WTC11 (cell line): Measurements from ENCODE around the gene NFIA. TPM values are rescaled to one million over a fixed set of nuclear protein-coding genes. Genes with fewer than 3 reads are reported as not detected.

ENCODE experiments used
- ATAC-seq: fragments of 200-7000 bp; cut with Tn5 transposase; 2 replicates; pipeline ENCODE4 v1.10.0; 2021; ENCODE audit warnings: mild to moderate bottlenecking, moderate library complexity
- CTCF ChIA-PET: fragments of 300-600 bp; sonication (Branson Sonifier 250); formaldehyde crosslinking; loops from one replicate; lab custom pipeline; 2021; ENCODE audit warnings: antibody characterized with exemption; lab: Charles Lee
- POLR2A ChIA-PET: fragments of 350-600 bp; sonication (Branson Sonifier 250); formaldehyde crosslinking; loops from one replicate; lab custom pipeline; 2021; ENCODE audit warnings: antibody characterized with exemption; lab: Charles Lee
- DNase-seq: peaks from one replicate; pipeline ENCODE4 v3.0.0; 2021; ENCODE audit warnings: low spot score
- H3K27ac Mint-ChIP-seq: 2 replicates; pipeline ENCODE4 v1.8.0; 2021; ENCODE audit warnings: mixed read lengths
- H3K27me3 Mint-ChIP-seq: 2 replicates; pipeline ENCODE4 v1.8.0; 2021; ENCODE audit warnings: low read depth, mild to moderate bottlenecking, moderate library complexity, mixed read lengths
- H3K36me3 Mint-ChIP-seq: 2 replicates; pipeline ENCODE4 v1.8.0; 2021; ENCODE audit warnings: mixed read lengths
- H3K4me1 Mint-ChIP-seq: 2 replicates; pipeline ENCODE4 v1.8.0; 2022; ENCODE audit warnings: mixed read lengths
- H3K4me3 Mint-ChIP-seq: 2 replicates; pipeline ENCODE4 v1.8.0; 2021; ENCODE audit warnings: mild to moderate bottlenecking, moderate library complexity, mixed read lengths
- H3K9me3 Mint-ChIP-seq: 2 replicates; pipeline ENCODE4 v1.8.0; 2021; ENCODE audit warnings: mixed read lengths
- ATF6 ChIP-seq: sonication (generic); formaldehyde crosslinking; IDR thresholded peaks from 2 replicates; pipeline ENCODE4 v1.8.1; 2023; ENCODE audit warnings: mild to moderate bottlenecking, missing genetic modification reagents
- CREB1 ChIP-seq: sonication (generic); formaldehyde crosslinking; IDR thresholded peaks from 2 replicates; pipeline ENCODE4 v1.8.0; 2023; ENCODE audit warnings: mild to moderate bottlenecking, missing genetic modification reagents
- CREM ChIP-seq: sonication (generic); formaldehyde crosslinking; IDR thresholded peaks from 2 replicates; pipeline ENCODE4 v1.8.1; 2022; ENCODE audit warnings: mild to moderate bottlenecking, missing genetic modification reagents, moderate library complexity
- E2F1 ChIP-seq: sonication (generic); formaldehyde crosslinking; IDR thresholded peaks from 2 replicates; pipeline ENCODE4 v1.8.0; 2022; ENCODE audit warnings: mild to moderate bottlenecking, missing genetic modification reagents
- FOXJ3 ChIP-seq: sonication (generic); formaldehyde crosslinking; IDR thresholded peaks from 2 replicates; pipeline ENCODE4 v1.9.0; 2021; ENCODE audit warnings: missing genetic modification reagents, mild to moderate bottlenecking, borderline replicate concordance
- HMGXB4 ChIP-seq: sonication (generic); formaldehyde crosslinking; IDR thresholded peaks from 2 replicates; pipeline ENCODE4 v1.8.1; 2023; ENCODE audit warnings: mild to moderate bottlenecking, moderate library complexity, missing genetic modification reagents
- JAZF1 ChIP-seq: fragments of 250-450 bp; sonication (Bioruptor Pico); IDR thresholded peaks from 2 replicates; pipeline ENCODE4 v1.9.0; 2021; ENCODE audit warnings: moderate library complexity, mild to moderate bottlenecking, inconsistent platforms
- NR3C1 ChIP-seq: sonication (generic); formaldehyde crosslinking; conservative IDR thresholded peaks from 2 replicates; pipeline ENCODE4 v1.8.1; 2023; ENCODE audit warnings: low read depth, mild to moderate bottlenecking, missing genetic modification reagents
- PREB ChIP-seq: sonication (generic); formaldehyde crosslinking; IDR thresholded peaks from 2 replicates; pipeline ENCODE4 v1.8.1; 2022; ENCODE audit warnings: mild to moderate bottlenecking, missing genetic modification reagents, moderate library complexity, borderline replicate concordance
- ZBTB21 ChIP-seq: sonication (generic); formaldehyde crosslinking; IDR thresholded peaks from 2 replicates; pipeline ENCODE4 v1.8.1; 2023; ENCODE audit warnings: mild to moderate bottlenecking, missing genetic modification reagents, borderline replicate concordance
- ZNF138 ChIP-seq: sonication (generic); formaldehyde crosslinking; conservative IDR thresholded peaks from 2 replicates; pipeline ENCODE4 v1.8.1; 2022; ENCODE audit warnings: mild to moderate bottlenecking, moderate library complexity, missing genetic modification reagents
- ZNF263 ChIP-seq: sonication (generic); formaldehyde crosslinking; IDR thresholded peaks from 2 replicates; pipeline ENCODE4 v1.8.1; 2022; ENCODE audit warnings: low read depth, mild to moderate bottlenecking, moderate library complexity, missing genetic modification reagents
- ZNF396 ChIP-seq: fragments of 250-450 bp; sonication (Bioruptor Pico); IDR thresholded peaks from 2 replicates; pipeline ENCODE4 v1.8.0; 2021; ENCODE audit warnings: mild to moderate bottlenecking, moderate library complexity, borderline replicate concordance
- total RNA-seq: library from RNA; stranded (reverse); gene quantifications from 3 replicates; pipeline ENCODE4 v1.2.3, GENCODE V29; 2021
- TF ChIP-seq, protein P1 (sequence below): sonication (generic); formaldehyde crosslinking; conservative IDR thresholded peaks from 2 replicates; pipeline ENCODE4 v1.8.1; 2023; ENCODE audit warnings: mild to moderate bottlenecking, low read depth, missing genetic modification reagents, moderate library complexity
- TF ChIP-seq, protein P2 (sequence below): fragments of 250-450 bp; sonication (Bioruptor Pico); IDR thresholded peaks from 2 replicates; pipeline ENCODE4 v1.9.0; 2021; ENCODE audit warnings: moderate library complexity, mild to moderate bottlenecking, inconsistent platforms, borderline replicate concordance

Gene NFIA
- total RNA-seq, 1 experiment from 2014 or later = 16.7 TPM

GRCh38 chr1:61368366-61368765, 286.0 kb downstream of the NFIA start (continued):
- TF ChIP-seq CREM (CRISPR knock-in tag) = no peak
- TF ChIP-seq ZBTB21 (CRISPR knock-in tag) = no peak

GRCh38 chr1:61368876-61369275, 286.5 kb downstream of the NFIA start:
- CTCF ChIA-PET = no interaction called here
- DNase-seq = no peak
- ATAC-seq = no peak

DNA sequence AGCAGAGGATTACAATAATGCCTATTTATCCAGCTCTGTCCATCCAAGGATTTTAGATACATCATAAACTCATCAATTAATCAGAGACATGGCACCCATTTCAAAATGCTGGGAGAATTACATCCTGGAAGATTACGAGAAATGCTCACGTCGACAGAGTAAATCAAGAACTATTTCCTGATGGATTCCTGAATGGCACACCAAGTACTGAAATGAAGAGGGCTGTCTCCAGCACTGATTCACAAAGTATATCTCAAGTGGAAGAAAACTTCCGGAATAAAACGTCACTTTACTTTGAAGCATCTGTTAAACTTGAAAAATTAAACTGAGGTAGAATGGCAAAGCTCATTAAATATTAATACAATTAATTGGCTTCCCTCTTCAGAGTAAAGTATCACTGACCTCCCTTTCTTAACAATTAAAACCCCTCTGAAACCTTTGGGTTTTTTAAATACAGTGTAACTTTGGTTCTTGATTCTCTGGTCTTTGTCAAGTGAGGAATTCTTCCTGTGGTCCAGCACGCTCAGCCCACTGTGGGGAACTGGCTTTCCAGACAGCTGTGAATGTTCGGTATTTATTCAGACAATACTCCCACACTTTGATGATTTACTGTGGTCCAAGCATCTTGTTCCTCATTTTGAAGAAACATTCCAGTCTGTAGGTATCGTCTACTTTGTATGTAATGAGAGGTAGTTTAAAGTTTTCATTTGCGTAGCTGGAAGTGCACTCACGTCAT, 288.0 kb downstream of the NFIA start:
- ChIA-PET POLR2A (interaction anchor here (1.1 kb wide), 1 partner anchor 9 kb away, joined by 3 read pairs; no protein-coding TSS in a partner anchor), CTCF (no interaction called here)
- H3K27me3 Mint-ChIP-seq = no peaks in the 10 kb centered on the region
- no peak overlapping the region for H3K27ac Mint-ChIP-seq
- no peaks in the 10 kb centered on the region for H3K9me3 Mint-ChIP-seq
- no peaks in the 10 kb centered on the region for H3K36me3 Mint-ChIP-seq
- no peak for DNase-seq
- ATAC-seq = no peak
- no peaks in the 10 kb centered on the region for H3K4me1 Mint-ChIP-seq
- no peak overlapping the region for H3K4me3 Mint-ChIP-seq
- no peak for TF ChIP-seq PREB (CRISPR knock-in tag)
- TF ChIP-seq JAZF1 (CRISPR knock-in tag) = no peak
- TF ChIP-seq HMGXB4 (CRISPR knock-in tag) = no peak
- TF ChIP-seq, protein P1, sequence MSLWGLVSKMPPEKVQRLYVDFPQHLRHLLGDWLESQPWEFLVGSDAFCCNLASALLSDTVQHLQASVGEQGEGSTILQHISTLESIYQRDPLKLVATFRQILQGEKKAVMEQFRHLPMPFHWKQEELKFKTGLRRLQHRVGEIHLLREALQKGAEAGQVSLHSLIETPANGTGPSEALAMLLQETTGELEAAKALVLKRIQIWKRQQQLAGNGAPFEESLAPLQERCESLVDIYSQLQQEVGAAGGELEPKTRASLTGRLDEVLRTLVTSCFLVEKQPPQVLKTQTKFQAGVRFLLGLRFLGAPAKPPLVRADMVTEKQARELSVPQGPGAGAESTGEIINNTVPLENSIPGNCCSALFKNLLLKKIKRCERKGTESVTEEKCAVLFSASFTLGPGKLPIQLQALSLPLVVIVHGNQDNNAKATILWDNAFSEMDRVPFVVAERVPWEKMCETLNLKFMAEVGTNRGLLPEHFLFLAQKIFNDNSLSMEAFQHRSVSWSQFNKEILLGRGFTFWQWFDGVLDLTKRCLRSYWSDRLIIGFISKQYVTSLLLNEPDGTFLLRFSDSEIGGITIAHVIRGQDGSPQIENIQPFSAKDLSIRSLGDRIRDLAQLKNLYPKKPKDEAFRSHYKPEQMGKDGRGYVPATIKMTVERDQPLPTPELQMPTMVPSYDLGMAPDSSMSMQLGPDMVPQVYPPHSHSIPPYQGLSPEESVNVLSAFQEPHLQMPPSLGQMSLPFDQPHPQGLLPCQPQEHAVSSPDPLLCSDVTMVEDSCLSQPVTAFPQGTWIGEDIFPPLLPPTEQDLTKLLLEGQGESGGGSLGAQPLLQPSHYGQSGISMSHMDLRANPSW (CRISPR knock-in tag) = no peak
- no peak for TF ChIP-seq CREB1 (CRISPR knock-in tag)
- TF ChIP-seq NR3C1 (CRISPR knock-in tag) = no peak
- TF ChIP-seq ZNF138 (CRISPR knock-in tag) = no peak
- no peak for TF ChIP-seq E2F1 (CRISPR knock-in tag)

More at GRCh38 chr1:61368876-61369275, 286.5 kb downstream of the NFIA start:
- POLR2A ChIA-PET = no interaction called here
- no peaks in the 10 kb centered on the region for H3K27me3 Mint-ChIP-seq
- TF ChIP-seq ZNF263 (no peak), ZNF396 (CRISPR knock-in tag) (no peak), JAZF1 (CRISPR knock-in tag) (no peak), ATF6 (CRISPR knock-in tag) (no peak), FOXJ3 (CRISPR knock-in tag) (no peak), HMGXB4 (CRISPR knock-in tag) (no peak)
- TF ChIP-seq, protein P2, sequence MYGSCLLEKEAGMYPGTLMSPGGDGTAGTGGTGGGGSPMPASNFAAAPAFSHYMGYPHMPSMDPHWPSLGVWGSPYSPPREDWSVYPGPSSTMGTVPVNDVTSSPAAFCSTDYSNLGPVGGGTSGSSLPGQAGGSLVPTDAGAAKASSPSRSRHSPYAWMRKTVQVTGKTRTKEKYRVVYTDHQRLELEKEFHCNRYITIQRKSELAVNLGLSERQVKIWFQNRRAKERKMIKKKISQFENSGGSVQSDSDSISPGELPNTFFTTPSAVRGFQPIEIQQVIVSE (CRISPR knock-in tag) = no peak
- TF ChIP-seq, all 79 proteins: peak for 0
- Mint-ChIP-seq H3K36me3 (no peaks in the 10 kb centered on the region), H3K27ac (no peak overlapping the region), H3K4me3 (no peak overlapping the region), H3K4me1 (no peaks in the 10 kb centered on the region), H3K9me3 (no peaks in the 10 kb centered on the region)
